IMR-90 (cell line): Measurements from ENCODE around the gene IL1RL1.

Source experiments
- BHLHE40 ChIP-seq: fragments of 150-350 bp; IDR thresholded peaks from 2 replicates; pipeline ENCODE4 v1.6.1; 2016; ENCODE audit warnings: mild to moderate bottlenecking, low read depth, low read length
- CEBPB ChIP-seq: IDR thresholded peaks from 2 replicates; pipeline ENCODE4 v1.6.1; 2012; ENCODE audit warnings: low read depth, low read length, improper control_type of control experiment
- CHD1 ChIP-seq: IDR thresholded peaks from 2 replicates; pipeline ENCODE4 v1.6.1; 2012; ENCODE audit warnings: low read depth, low read length, improper control_type of control experiment
- MAFK ChIP-seq: IDR thresholded peaks from 2 replicates; pipeline ENCODE4 v1.6.1; 2012; ENCODE audit warnings: low read depth, low read length, improper control_type of control experiment
- MAZ ChIP-seq: IDR thresholded peaks from 2 replicates; pipeline ENCODE4 v1.6.1; 2012; ENCODE audit warnings: low read depth, mild to moderate bottlenecking, low read length, improper control_type of control experiment, moderate library complexity, borderline replicate concordance
- MXI1 ChIP-seq: IDR thresholded peaks from 2 replicates; pipeline ENCODE4 v1.6.1; 2012; ENCODE audit warnings: low read depth, mild to moderate bottlenecking, low read length, moderate library complexity, borderline replicate concordance
- POLR2A ChIP-seq: IDR thresholded peaks from 2 replicates; pipeline ENCODE4 v1.6.1; 2012; ENCODE audit warnings: mild to moderate bottlenecking, low read depth, low read length
- RAD21 ChIP-seq: IDR thresholded peaks from 2 replicates; pipeline ENCODE4 v1.6.1; 2012; ENCODE audit warnings: low read length, improper control_type of control experiment
- RCOR1 ChIP-seq: IDR thresholded peaks from 2 replicates; pipeline ENCODE4 v1.6.1; 2012; ENCODE audit warnings: mild to moderate bottlenecking, low read length, improper control_type of control experiment; ENCODE audit not compliant: insufficient replicate concordance
- RFX5 ChIP-seq: IDR thresholded peaks from 2 replicates; pipeline ENCODE4 v1.8.0; 2012; ENCODE audit warnings: low read depth, mild to moderate bottlenecking, low read length, moderate library complexity
- SMC3 ChIP-seq: fragments of 150-350 bp; IDR thresholded peaks from 2 replicates; pipeline ENCODE4 v1.6.1; 2016; ENCODE audit warnings: low read depth, mild to moderate bottlenecking, antibody characterized with exemption, low read length, moderate library complexity
- TF ChIP-seq, protein P1 (sequence below): conservative IDR thresholded peaks from 2 replicates; pipeline ENCODE4 v1.5.1; 2012; ENCODE audit warnings: mild to moderate bottlenecking, low read depth, low read length, improper control_type of control experiment
- TF ChIP-seq, protein P2 (sequence below): fragments of 150-350 bp; IDR thresholded peaks from 2 replicates; pipeline ENCODE4 v1.6.1; 2017; ENCODE audit warnings: mild to moderate bottlenecking, antibody characterized with exemption, low read length, low read depth
- TF ChIP-seq, protein P3 (sequence below): fragments of 150-350 bp; IDR thresholded peaks from 2 replicates; pipeline ENCODE4 v1.6.1; 2016; ENCODE audit warnings: low read depth, mild to moderate bottlenecking, low read length, moderate library complexity, borderline replicate concordance

DNA sequence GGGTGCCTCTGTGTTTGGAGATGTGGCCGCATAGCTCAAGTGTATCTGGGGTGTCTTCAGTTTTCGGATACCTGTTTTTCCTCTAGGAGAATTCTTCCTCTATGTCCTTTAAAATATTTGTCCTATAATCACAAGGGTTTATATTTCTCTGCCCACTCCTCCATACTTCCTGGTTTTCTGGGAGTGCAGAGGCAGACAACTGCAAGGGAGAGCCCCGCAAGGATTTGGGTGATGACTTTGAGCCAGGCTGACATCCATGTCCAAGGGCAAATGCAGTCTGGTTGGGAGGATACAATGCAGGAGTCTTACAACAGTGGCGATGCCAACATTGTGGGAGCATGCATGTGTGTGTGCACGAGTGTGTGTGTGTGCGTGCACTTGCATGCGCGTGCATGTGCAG is 2.1 kb downstream of the IL1RL1 start:
- TF ChIP-seq MAFK (no peak), POLR2A (peak; percentile 19; the same call in 1 of the 2 replicates), RAD21 (no peak), RFX5 (no peak), CEBPB (no peak), SMC3 (no peak), BHLHE40 (no peak), RCOR1 (no peak), MXI1 (no peak), CHD1 (no peak), MAZ (no peak)
- TF ChIP-seq, protein P1, sequence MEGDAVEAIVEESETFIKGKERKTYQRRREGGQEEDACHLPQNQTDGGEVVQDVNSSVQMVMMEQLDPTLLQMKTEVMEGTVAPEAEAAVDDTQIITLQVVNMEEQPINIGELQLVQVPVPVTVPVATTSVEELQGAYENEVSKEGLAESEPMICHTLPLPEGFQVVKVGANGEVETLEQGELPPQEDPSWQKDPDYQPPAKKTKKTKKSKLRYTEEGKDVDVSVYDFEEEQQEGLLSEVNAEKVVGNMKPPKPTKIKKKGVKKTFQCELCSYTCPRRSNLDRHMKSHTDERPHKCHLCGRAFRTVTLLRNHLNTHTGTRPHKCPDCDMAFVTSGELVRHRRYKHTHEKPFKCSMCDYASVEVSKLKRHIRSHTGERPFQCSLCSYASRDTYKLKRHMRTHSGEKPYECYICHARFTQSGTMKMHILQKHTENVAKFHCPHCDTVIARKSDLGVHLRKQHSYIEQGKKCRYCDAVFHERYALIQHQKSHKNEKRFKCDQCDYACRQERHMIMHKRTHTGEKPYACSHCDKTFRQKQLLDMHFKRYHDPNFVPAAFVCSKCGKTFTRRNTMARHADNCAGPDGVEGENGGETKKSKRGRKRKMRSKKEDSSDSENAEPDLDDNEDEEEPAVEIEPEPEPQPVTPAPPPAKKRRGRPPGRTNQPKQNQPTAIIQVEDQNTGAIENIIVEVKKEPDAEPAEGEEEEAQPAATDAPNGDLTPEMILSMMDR, result no peak
- TF ChIP-seq, protein P2, sequence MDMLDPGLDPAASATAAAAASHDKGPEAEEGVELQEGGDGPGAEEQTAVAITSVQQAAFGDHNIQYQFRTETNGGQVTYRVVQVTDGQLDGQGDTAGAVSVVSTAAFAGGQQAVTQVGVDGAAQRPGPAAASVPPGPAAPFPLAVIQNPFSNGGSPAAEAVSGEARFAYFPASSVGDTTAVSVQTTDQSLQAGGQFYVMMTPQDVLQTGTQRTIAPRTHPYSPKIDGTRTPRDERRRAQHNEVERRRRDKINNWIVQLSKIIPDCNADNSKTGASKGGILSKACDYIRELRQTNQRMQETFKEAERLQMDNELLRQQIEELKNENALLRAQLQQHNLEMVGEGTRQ, result no peak
- TF ChIP-seq, protein P3, sequence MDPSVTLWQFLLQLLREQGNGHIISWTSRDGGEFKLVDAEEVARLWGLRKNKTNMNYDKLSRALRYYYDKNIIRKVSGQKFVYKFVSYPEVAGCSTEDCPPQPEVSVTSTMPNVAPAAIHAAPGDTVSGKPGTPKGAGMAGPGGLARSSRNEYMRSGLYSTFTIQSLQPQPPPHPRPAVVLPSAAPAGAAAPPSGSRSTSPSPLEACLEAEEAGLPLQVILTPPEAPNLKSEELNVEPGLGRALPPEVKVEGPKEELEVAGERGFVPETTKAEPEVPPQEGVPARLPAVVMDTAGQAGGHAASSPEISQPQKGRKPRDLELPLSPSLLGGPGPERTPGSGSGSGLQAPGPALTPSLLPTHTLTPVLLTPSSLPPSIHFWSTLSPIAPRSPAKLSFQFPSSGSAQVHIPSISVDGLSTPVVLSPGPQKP, result no peak
